HG03064 (cell line): ENCODE measurements around the gene ACTR6.

Source experiments
- ATAC-seq: cut with Tn5 transposase; IDR thresholded peaks from one replicate; pipeline ENCODE4 v1.9.1; 2021; ENCODE audit warnings: low read depth; ENCODE audit not compliant: unreplicated experiment

ACTR6 gene

GRCh38 chr12:100265732-100266584, 65.3 kb downstream of the ACTR6 start:
- ATAC-seq, result peak; percentile 3

- ATAC-seq, result peak; percentile 86
Measured at GRCh38 chr12:100266585-100266834, 65.9 kb downstream of the ACTR6 start.

GRCh38 chr12:100266835-100267602, 66.4 kb downstream of the ACTR6 start, which contains the start of the genes DEPDC4 and SCYL2:
DEPDC4 (minus strand) TSS chr12:100267079; CDS start chr12:100267076, 3 bp downstream.
SCYL2 (plus strand) TSS chr12:100267177; CDS start chr12:100282971, 15,794 bp downstream.
- ATAC-seq, result peak; percentile 89

- ATAC-seq, result peak; percentile 14
Measured at GRCh38 chr12:100267603-100268281, 67.1 kb downstream of the ACTR6 start.

- ATAC-seq, result no peak
Measured at GRCh38 chr12:100268835-100269564, 68.4 kb downstream of the ACTR6 start.

GRCh38 chr12:100273782-100274181, 73.2 kb downstream of the ACTR6 start:
- no peak for ATAC-seq
